ENCODE measurements around the gene TMEM222.

Gene TMEM222

GRCh38 chr1:27306892-27307761 lies 14.8 kb upstream of the TMEM222 start:
- Histone ChIP-seq H3K27me3 (ENCODE audit: insufficient read depth, low read length) (no peaks in the 10 kb centered on the region), H3K36me3 (ENCODE audit: insufficient read depth, low read length) (no peaks in the 10 kb centered on the region), H3K27ac (ENCODE audit: low read depth, low read length) (no peak overlapping the region), H3K4me3 (ENCODE audit: low read depth, low read length) (no peak overlapping the region), H3K79me2 (ENCODE audit: control insufficient read depth, insufficient read depth, low read length, unreplicated experiment) (no peaks in the 10 kb centered on the region), H2AFZ (ENCODE audit: low read length, unreplicated experiment) (no peak overlapping the region), H3K4me1 (ENCODE audit: control insufficient read depth, insufficient read depth, low read length, unreplicated experiment) (no peaks in the 10 kb centered on the region)

DNA sequence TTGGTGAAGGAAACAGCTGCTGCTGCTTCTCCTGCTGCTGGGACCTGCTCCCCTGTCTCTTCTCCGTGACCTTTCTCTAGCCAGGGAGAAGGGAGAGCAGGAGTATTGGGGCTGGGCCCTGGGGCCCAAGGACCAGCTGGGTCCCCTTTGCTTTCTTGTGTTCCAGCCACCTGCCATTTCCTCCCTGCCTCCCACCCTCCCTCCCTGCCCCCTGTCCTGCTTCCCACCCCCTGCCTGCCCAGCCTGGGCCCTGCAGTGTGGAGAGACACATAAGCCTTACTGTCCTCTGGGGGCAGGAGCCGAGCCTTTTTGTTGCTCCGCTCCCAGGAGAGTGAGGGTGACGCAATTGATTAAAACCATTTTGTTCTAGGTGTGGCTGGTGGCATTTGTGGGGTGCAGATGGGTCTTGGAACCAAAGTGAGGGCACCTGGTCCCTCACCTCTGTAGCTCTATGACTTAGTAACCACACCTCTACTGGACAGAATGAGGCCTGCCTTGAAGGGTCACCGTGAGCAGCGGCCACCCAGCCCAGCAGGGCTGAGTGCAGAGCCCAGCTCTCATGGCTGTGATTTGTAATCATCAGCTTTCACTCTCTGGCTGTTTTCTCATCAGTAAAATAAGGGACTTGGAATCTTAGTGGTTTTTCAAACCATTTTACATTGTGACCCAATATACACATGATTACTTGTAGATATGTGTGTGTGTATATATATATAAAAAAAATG lies 13.9 kb upstream of the TMEM222 start:
- H3K79me2 ChIP-seq (ENCODE audit: control insufficient read depth, insufficient read depth, low read length, unreplicated experiment) = no peaks in the 10 kb centered on the region
- no peak overlapping the region for H3K4me3 ChIP-seq (ENCODE audit: low read depth, low read length)
- no peaks in the 10 kb centered on the region for H3K27me3 ChIP-seq (ENCODE audit: insufficient read depth, low read length)
- H3K4me1 ChIP-seq (ENCODE audit: control insufficient read depth, insufficient read depth, low read length, unreplicated experiment) = no peaks in the 10 kb centered on the region
- H3K27ac ChIP-seq (ENCODE audit: low read depth, low read length) = no peak overlapping the region
- no peak overlapping the region for H2AFZ ChIP-seq (ENCODE audit: low read length, unreplicated experiment)
- no peaks in the 10 kb centered on the region for H3K36me3 ChIP-seq (ENCODE audit: insufficient read depth, low read length)

GRCh38 chr1:27314169-27314568 lies 7.8 kb upstream of the TMEM222 start:
- no peaks in the 10 kb centered on the region for H3K36me3 ChIP-seq (ENCODE audit: insufficient read depth, low read length)
- no peaks in the 10 kb centered on the region for H3K27me3 ChIP-seq (ENCODE audit: insufficient read depth, low read length)
- no peaks in the 10 kb centered on the region for H3K4me1 ChIP-seq (ENCODE audit: control insufficient read depth, insufficient read depth, low read length, unreplicated experiment)
- no peaks in the 10 kb centered on the region for H3K79me2 ChIP-seq (ENCODE audit: control insufficient read depth, insufficient read depth, low read length, unreplicated experiment)
- no peak overlapping the region for H3K27ac ChIP-seq (ENCODE audit: low read depth, low read length)
- H3K4me3 ChIP-seq (ENCODE audit: low read depth, low read length) = no peak overlapping the region
- no peak overlapping the region for H2AFZ ChIP-seq (ENCODE audit: low read length, unreplicated experiment)

GRCh38 chr1:27314737-27315136 lies 7.2 kb upstream of the TMEM222 start:
- H3K27ac ChIP-seq (ENCODE audit: low read depth, low read length) = no peak overlapping the region
- no peak overlapping the region for H2AFZ ChIP-seq (ENCODE audit: low read length, unreplicated experiment)
- no peaks in the 10 kb centered on the region for H3K27me3 ChIP-seq (ENCODE audit: insufficient read depth, low read length)
- no peaks in the 10 kb centered on the region for H3K36me3 ChIP-seq (ENCODE audit: insufficient read depth, low read length)
- H3K4me3 ChIP-seq (ENCODE audit: low read depth, low read length) = no peak overlapping the region
- H3K79me2 ChIP-seq (ENCODE audit: control insufficient read depth, insufficient read depth, low read length, unreplicated experiment) = no peaks in the 10 kb centered on the region
- H3K4me1 ChIP-seq (ENCODE audit: control insufficient read depth, insufficient read depth, low read length, unreplicated experiment) = no peaks in the 10 kb centered on the region

GRCh38 chr1:27316860-27317259 lies 5.1 kb upstream of the TMEM222 start:
- H2AFZ ChIP-seq (ENCODE audit: low read length, unreplicated experiment) = no peak overlapping the region
- H3K79me2 ChIP-seq (ENCODE audit: control insufficient read depth, insufficient read depth, low read length, unreplicated experiment) = peaks cover 2% of the 10 kb centered on the region
- no peaks in the 10 kb centered on the region for H3K4me1 ChIP-seq (ENCODE audit: control insufficient read depth, insufficient read depth, low read length, unreplicated experiment)
- H3K36me3 ChIP-seq (ENCODE audit: insufficient read depth, low read length) = no peaks in the 10 kb centered on the region
- H3K27me3 ChIP-seq (ENCODE audit: insufficient read depth, low read length) = no peaks in the 10 kb centered on the region
- no peak overlapping the region for H3K4me3 ChIP-seq (ENCODE audit: low read depth, low read length)
- no peak overlapping the region for H3K27ac ChIP-seq (ENCODE audit: low read depth, low read length)

GRCh38 chr1:27318136-27318535 lies 3.8 kb upstream of the TMEM222 start:
- Histone ChIP-seq H3K27me3 (ENCODE audit: insufficient read depth, low read length) (no peaks in the 10 kb centered on the region), H3K27ac (ENCODE audit: low read depth, low read length) (no peak overlapping the region), H3K36me3 (ENCODE audit: insufficient read depth, low read length) (no peaks in the 10 kb centered on the region), H3K79me2 (ENCODE audit: control insufficient read depth, insufficient read depth, low read length, unreplicated experiment) (peaks cover 12% of the 10 kb centered on the region), H3K4me3 (ENCODE audit: low read depth, low read length) (no peak overlapping the region), H2AFZ (ENCODE audit: low read length, unreplicated experiment) (no peak overlapping the region), H3K4me1 (ENCODE audit: control insufficient read depth, insufficient read depth, low read length, unreplicated experiment) (peaks cover 2% of the 10 kb centered on the region)

- no peaks in the 10 kb centered on the region for H3K36me3 ChIP-seq (ENCODE audit: insufficient read depth, low read length)
- H2AFZ ChIP-seq (ENCODE audit: low read length, unreplicated experiment) = no peak overlapping the region
- H3K27ac ChIP-seq (ENCODE audit: low read depth, low read length) = no peak overlapping the region
- peaks cover 17% of the 10 kb centered on the region for H3K79me2 ChIP-seq (ENCODE audit: control insufficient read depth, insufficient read depth, low read length, unreplicated experiment)
- H3K4me3 ChIP-seq (ENCODE audit: low read depth, low read length) = no peak overlapping the region
- H3K4me1 ChIP-seq (ENCODE audit: control insufficient read depth, insufficient read depth, low read length, unreplicated experiment) = peaks cover 6% of the 10 kb centered on the region
- H3K27me3 ChIP-seq (ENCODE audit: insufficient read depth, low read length) = no peaks in the 10 kb centered on the region
Measured at GRCh38 chr1:27318596-27318995, 3.4 kb upstream of the TMEM222 start.

GRCh38 chr1:27322569-27323240 lies 742 bp downstream of the TMEM222 start:
- peak overlapping the region; percentile 26 for H2AFZ ChIP-seq (ENCODE audit: low read length, unreplicated experiment)
- peaks cover 9% of the 10 kb centered on the region for H3K4me1 ChIP-seq (ENCODE audit: control insufficient read depth, insufficient read depth, low read length, unreplicated experiment)
- H3K27me3 ChIP-seq (ENCODE audit: insufficient read depth, low read length) = no peaks in the 10 kb centered on the region

GRCh38 chr1:27325286-27325685 lies 3.3 kb downstream of the TMEM222 start:
- Histone ChIP-seq H3K79me2 (ENCODE audit: control insufficient read depth, insufficient read depth, low read length, unreplicated experiment) (peaks cover 73% of the 10 kb centered on the region), H3K27me3 (ENCODE audit: insufficient read depth, low read length) (no peaks in the 10 kb centered on the region), H3K27ac (ENCODE audit: low read depth, low read length) (no peak overlapping the region), H3K4me1 (ENCODE audit: control insufficient read depth, insufficient read depth, low read length, unreplicated experiment) (peaks cover 9% of the 10 kb centered on the region), H3K4me3 (ENCODE audit: low read depth, low read length) (no peak overlapping the region), H2AFZ (ENCODE audit: low read length, unreplicated experiment) (no peak overlapping the region), H3K36me3 (ENCODE audit: insufficient read depth, low read length) (no peaks in the 10 kb centered on the region)

More at GRCh38 chr1:27322569-27323240, 742 bp downstream of the TMEM222 start:
- H3K27ac ChIP-seq (ENCODE audit: low read depth, low read length) = peak overlapping the region; percentile 68
- no peaks in the 10 kb centered on the region for H3K36me3 ChIP-seq (ENCODE audit: insufficient read depth, low read length)
- H3K79me2 ChIP-seq (ENCODE audit: control insufficient read depth, insufficient read depth, low read length, unreplicated experiment) = peaks cover 54% of the 10 kb centered on the region
- H3K4me3 ChIP-seq (ENCODE audit: low read depth, low read length) = peak overlapping the region; percentile 87

- no peaks in the 10 kb centered on the region for H3K27me3 ChIP-seq (ENCODE audit: insufficient read depth, low read length)
- H3K4me3 ChIP-seq (ENCODE audit: low read depth, low read length) = no peak overlapping the region
- H3K79me2 ChIP-seq (ENCODE audit: control insufficient read depth, insufficient read depth, low read length, unreplicated experiment) = peaks cover 69% of the 10 kb centered on the region
- peaks cover 23% of the 10 kb centered on the region for H3K4me1 ChIP-seq (ENCODE audit: control insufficient read depth, insufficient read depth, low read length, unreplicated experiment)
- no peak overlapping the region for H2AFZ ChIP-seq (ENCODE audit: low read length, unreplicated experiment)
- H3K27ac ChIP-seq (ENCODE audit: low read depth, low read length) = no peak overlapping the region
- H3K36me3 ChIP-seq (ENCODE audit: insufficient read depth, low read length) = peaks cover 6% of the 10 kb centered on the region; the same call in 1 of the 2 replicates
Measured at GRCh38 chr1:27327964-27328363, 6.0 kb downstream of the TMEM222 start.

Data from ACC112 (cell line).